Ovary (tissue), 9 donors: ENCODE results near the gene KCNJ6. TPM values are rescaled to one million over a fixed set of nuclear protein-coding genes. Genes with fewer than 3 reads are reported as not detected.

Experiments used
- DNase-seq, 5 donors: peaks; one replicate each; pipeline ENCODE4 v3.0.0-alpha.2; 2019 to 2020
- H3K27ac ChIP-seq, 2 donors: fragments of 200-600 bp; one replicate each; pipeline versions ENCODE4 v1.5.1 to v1.8.0; 2019 to 2022
- H3K27me3 ChIP-seq: fragments of 200-600 bp; one replicate; pipeline ENCODE4 v1.8.0; 2022
- H3K36me3 ChIP-seq: fragments of 200-600 bp; sonication (generic); one replicate; pipeline ENCODE4 v1.5.1; 2019
- H3K4me1 ChIP-seq: one replicate; pipeline ENCODE4 v1.8.1; 2013; ENCODE audit warnings: mild to moderate bottlenecking, moderate library complexity; ENCODE audit not compliant: insufficient read depth
- H3K4me3 ChIP-seq: fragments of 200-600 bp; sonication (generic); one replicate; pipeline ENCODE4 v1.5.1; 2017
- H3K9me3 ChIP-seq, 2 donors: fragments of 200-600 bp in 1 of 2; sonication (generic) in 1 of 2; one replicate each; pipeline versions ENCODE4 v1.5.1 to v1.8.1; 2013 to 2019; ENCODE audit warnings: mild to moderate bottlenecking in 1 of 2, moderate library complexity in 1 of 2
- EP300 ChIP-seq: sonication (generic); formaldehyde crosslinking; IDR thresholded peaks from one replicate; pipeline ENCODE4 v1.6.1; 2017; ENCODE audit warnings: antibody characterized with exemption
- POLR2A ChIP-seq: fragments of 450-650 bp; IDR thresholded peaks from one replicate; pipeline ENCODE4 v1.6.1; 2017; ENCODE audit warnings: antibody characterized with exemption, mild to moderate bottlenecking, moderate library complexity
- WGBS, 3 donors: extraction: QIAGEN DNeasy Blood & Tissue Kit in 1 of 3; methylation state at CpG; one replicate each; pipeline versions ENCODE4 v1.1.5 to v1.1.7; 2013 to 2017; 5-methylcytosine and 5-hydroxymethylcytosine counted together
- intact Hi-C, 4 donors: fragments of 100-400 bp; cut with DNase I; formaldehyde crosslinking; loops; one replicate each; pipeline versions ENCODE4 v1.11.0 to v1.15.1; 2022 to 2023
- polyA plus RNA-seq, 2 donors: library from polyadenylated mRNA; stranded (reverse); fragments of 200-250 nt in 1 of 2; fragments of 350-450 nt in 1 of 2; fragmentation: Illumina TruSeq in 1 of 2; extraction: RNeasy Lipid Tissue Mini Kit (QIAGEN cat#74804) in 1 of 2; gene quantifications; one replicate each; pipeline ENCODE4 v1.2.3, GENCODE V29; 2013 to 2014
- total RNA-seq, 7 donors: library from RNA; depleted of rRNA in 2 of 7; stranded (reverse); fragments of >200 nt in 2 of 7; fragmentation: NEBNext Ultra II Directional in 3 of 7; extraction: Animal tissue kit (Norgen Biotek cat#: 25700) in 3 of 7; gene quantifications; one replicate each; pipeline versions ENCODE4 v1.1.0 to v1.2.4, GENCODE V29; 2016 to 2023
- TF ChIP-seq, protein P1 (sequence below), 3 donors: fragments of 450-650 bp in 2 of 3; fragments of 200-600 bp in 1 of 3; IDR thresholded peaks; one replicate each; pipeline versions ENCODE4 v1.5.1 to v1.8.0; 2016 to 2022; ENCODE audit warnings: antibody characterized with exemption in 3 of 3, mild to moderate bottlenecking in 1 of 3
- donor health status: DM: no; HTN: no; CAD: no; lungs with moderate emphysema.
- donor health status: DM: no; HTN: no; CAD: no.
- donor health status: Bipolar disorder and iron deficiency.
- donor health status: DM: yes; HTN: yes; CAD: no.
- donor health status: DM: no; HTN: no; CAD: no.
- donor health status: DM: yes; HTN: yes; CAD: no.

The KCNJ6 gene
- total and polyA plus RNA-seq, 9 donors, result 0.01 TPM; not detected in 8

- intact Hi-C loops, result loop anchor here in 2 of 4 donors (10.0 kb wide), 1 partner anchor 678 kb away; no protein-coding TSS in a partner anchor
- Histone ChIP-seq H3K9me3 (no peaks in the 10 kb centered on the region), H3K36me3 (no peaks in the 10 kb centered on the region), H3K27ac (no peak overlapping the region), H3K27me3 (no peaks in the 10 kb centered on the region), H3K4me1 (no peaks in the 10 kb centered on the region), H3K4me3 (no peak overlapping the region)
- TF ChIP-seq, protein P1, sequence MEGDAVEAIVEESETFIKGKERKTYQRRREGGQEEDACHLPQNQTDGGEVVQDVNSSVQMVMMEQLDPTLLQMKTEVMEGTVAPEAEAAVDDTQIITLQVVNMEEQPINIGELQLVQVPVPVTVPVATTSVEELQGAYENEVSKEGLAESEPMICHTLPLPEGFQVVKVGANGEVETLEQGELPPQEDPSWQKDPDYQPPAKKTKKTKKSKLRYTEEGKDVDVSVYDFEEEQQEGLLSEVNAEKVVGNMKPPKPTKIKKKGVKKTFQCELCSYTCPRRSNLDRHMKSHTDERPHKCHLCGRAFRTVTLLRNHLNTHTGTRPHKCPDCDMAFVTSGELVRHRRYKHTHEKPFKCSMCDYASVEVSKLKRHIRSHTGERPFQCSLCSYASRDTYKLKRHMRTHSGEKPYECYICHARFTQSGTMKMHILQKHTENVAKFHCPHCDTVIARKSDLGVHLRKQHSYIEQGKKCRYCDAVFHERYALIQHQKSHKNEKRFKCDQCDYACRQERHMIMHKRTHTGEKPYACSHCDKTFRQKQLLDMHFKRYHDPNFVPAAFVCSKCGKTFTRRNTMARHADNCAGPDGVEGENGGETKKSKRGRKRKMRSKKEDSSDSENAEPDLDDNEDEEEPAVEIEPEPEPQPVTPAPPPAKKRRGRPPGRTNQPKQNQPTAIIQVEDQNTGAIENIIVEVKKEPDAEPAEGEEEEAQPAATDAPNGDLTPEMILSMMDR (IDR thresholded peaks at IDR 0.05), result no peak
- TF ChIP-seq EP300, result no peak
- no peak for DNase-seq
- WGBS, 3 donors, result 86 to 92% (median 90%) methylated on average over 4 of the region's 4 CpGs
These were observed 239.3 kb downstream of the KCNJ6 start for GRCh38 chr21:37677006-37677405.

GRCh38 chr21:37675202-37675801 is 241.0 kb downstream of the KCNJ6 start:
- TF ChIP-seq, protein P1 (IDR thresholded peaks at IDR 0.05), result peak; percentile 50 to 89 (median 54)
- no peak for TF ChIP-seq EP300
- Histone ChIP-seq H3K27ac (no peak overlapping the region), H3K27me3 (no peaks in the 10 kb centered on the region), H3K9me3 (no peaks in the 10 kb centered on the region), H3K4me1 (no peaks in the 10 kb centered on the region), H3K4me3 (no peak overlapping the region), H3K36me3 (no peaks in the 10 kb centered on the region)
- intact Hi-C loops, result loop anchor here in 2 of 4 donors (10.0 kb wide), 1 partner anchor 679 kb away; no protein-coding TSS in a partner anchor
- peak; percentile 29 to 78 (median 67) for DNase-seq
- WGBS, 3 donors, result 7 to 16% (median 10%) methylated on average over 27 to 35 of the region's 35 CpGs

- no peak overlapping the region for H3K4me3 ChIP-seq
- no peak overlapping the region for H3K27ac ChIP-seq
- H3K4me1 ChIP-seq, result no peaks in the 10 kb centered on the region
- 89 to 90% (median 90%) methylated on average over 9 of the region's 9 CpGs for WGBS, 3 donors
- H3K27me3 ChIP-seq, result no peaks in the 10 kb centered on the region
- H3K36me3 ChIP-seq, result no peaks in the 10 kb centered on the region
- TF ChIP-seq, protein P1 (IDR thresholded peaks at IDR 0.05), result no peak
- TF ChIP-seq POLR2A, result no peak
- TF ChIP-seq EP300, result no peak
- H3K9me3 ChIP-seq, result no peaks in the 10 kb centered on the region
- DNase-seq, result no peak
- intact Hi-C loops, result loop anchor here in 2 of 4 donors (10.0 kb wide), 1 partner anchor 681 kb away; no protein-coding TSS in a partner anchor
These were observed 242.3 kb downstream of the KCNJ6 start for GRCh38 chr21:37673801-37674575.

- WGBS, 3 donors, result 91 to 94% (median 93%) methylated on average over 5 of the region's 5 CpGs
- Histone ChIP-seq H3K27ac (no peak overlapping the region), H3K36me3 (no peaks in the 10 kb centered on the region), H3K9me3 (no peaks in the 10 kb centered on the region), H3K27me3 (no peaks in the 10 kb centered on the region), H3K4me3 (no peak overlapping the region), H3K4me1 (no peaks in the 10 kb centered on the region)
- no peak for TF ChIP-seq POLR2A
- TF ChIP-seq, protein P1 (IDR thresholded peaks at IDR 0.05), result no peak
- TF ChIP-seq EP300, result no peak
- DNase-seq, result no peak
- intact Hi-C loops, result loop anchor here in 2 of 4 donors (10.0 kb wide), 1 partner anchor 683 kb away; no protein-coding TSS in a partner anchor
These were observed 244.9 kb downstream of the KCNJ6 start for GRCh38 chr21:37671381-37671780.
